NK-92 (cell line): ENCODE results near the gene GALR2.

Source experiments
- DNase-seq: peaks from one replicate; lab custom pipeline; 2025; ENCODE audit not compliant: unreplicated experiment; lab: John Stamatoyannopoulos, UW

The GALR2 gene

DNA sequence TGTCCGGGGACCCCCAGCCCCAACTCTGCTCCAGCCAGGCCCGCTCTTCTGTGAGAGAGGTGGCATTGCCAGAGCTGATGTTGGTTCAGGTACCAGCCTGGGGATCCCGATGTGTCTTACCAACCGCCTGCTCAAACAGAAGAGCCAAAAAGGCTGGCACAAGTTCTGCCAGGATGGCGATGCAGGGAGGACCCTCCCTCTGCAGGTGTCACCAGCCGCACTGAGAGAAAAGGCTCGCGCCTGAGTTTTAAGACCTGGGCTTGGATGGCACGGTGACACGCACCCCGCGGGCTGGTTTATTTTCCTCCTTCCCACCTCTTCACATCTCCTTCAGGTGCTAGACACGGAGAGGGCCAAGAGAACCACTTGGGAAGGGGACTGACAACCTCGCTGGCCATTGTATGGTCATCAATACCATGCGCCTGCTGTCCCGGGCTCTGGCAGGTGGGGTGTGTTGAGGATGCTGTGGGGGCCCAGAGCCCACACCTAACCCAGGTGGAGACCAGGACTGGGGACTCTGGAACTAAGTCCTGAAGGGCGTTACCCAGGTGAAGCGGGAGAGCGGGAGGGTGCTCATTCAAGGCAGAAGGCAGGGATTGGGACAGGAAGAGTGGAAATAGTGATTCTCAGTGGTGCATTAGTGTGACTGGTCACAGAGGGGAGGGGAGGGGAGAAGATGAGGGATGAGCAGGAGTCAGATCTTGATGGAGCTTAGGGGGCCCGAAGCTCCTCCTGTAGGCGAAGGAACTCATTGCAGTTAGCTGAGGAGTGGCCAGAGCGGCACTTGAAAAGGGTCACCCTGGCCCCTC lies 50.2 kb downstream of the GALR2 start:
- DNase-seq: no peak

DNA sequence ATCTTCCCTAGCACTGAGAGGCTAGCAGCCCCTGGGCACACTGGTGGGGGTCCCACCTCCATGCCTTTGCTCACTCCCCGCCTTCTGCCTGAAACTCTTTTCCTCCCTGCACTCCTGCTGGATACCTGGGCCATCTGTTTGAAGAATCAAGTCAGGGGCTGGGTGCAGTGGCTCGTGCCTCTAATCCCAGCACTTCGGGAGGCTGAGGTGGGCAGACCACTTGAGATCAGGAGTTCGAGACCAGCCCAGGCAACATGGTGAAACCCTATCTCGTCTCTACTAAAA lies 50.8 kb downstream of the GALR2 start:
- DNase-seq: no peak

DNA sequence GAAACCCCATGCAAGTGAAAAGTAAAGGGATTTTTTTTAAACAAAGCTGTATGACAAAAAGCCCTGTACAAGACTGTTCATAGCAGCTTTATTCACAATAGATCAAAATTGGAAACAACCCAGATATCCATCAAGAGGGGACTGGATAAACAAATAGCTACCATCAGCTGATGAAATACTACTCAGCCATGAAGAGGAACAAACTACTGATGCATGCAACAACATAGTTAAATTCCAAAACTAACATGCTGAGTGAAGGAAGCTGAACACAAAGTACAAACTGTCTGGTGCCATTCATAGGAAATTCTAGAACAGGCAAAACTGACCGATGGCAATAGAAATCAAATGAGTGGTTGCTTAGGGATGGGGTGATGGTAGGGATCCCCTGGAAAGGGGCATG lies 51.3 kb downstream of the GALR2 start:
- no peak for DNase-seq
